ENCODE measurements around the gene KNCN.

Gene KNCN

DNA sequence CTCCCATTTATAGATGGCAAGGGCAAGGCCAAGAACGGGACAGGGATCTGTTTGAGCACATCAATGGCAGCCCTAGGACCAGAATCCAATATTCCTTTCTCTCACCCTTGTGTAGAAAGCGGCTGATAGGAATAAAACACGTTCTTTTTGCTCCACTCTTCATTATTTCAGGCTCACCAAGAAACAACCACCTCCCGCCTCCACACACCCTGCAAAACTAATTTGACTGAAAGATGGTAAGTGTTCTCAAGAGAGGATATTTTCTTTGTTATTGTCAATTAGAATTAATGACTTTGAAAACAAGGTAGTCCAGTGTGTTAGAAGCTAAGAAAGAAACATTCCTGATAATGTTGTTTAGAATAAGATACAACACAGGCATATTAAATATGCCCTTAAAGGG lies 11.9 kb upstream of the KNCN start:
- no peak for DNase-seq

DNA sequence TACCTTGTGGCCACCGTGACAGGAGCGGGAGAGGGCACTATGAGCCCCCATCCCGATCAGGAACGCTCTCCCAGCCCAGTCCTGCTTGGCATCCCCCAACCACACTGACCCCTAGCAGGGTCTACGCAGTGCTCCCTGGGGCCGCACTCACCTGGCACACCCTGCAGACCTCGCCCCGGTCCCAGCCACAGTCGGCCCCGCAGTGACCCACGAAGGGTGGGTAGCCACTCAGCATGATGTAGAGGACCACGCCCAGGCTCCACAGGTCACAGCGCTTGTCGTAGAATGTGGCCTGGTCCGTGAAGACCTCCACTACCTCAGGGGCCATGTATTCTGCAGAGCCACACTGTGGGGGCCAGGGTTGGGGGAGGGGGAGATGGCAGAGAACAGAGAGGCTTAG lies 11.1 kb upstream of the KNCN start:
- no peak for DNase-seq

DNA sequence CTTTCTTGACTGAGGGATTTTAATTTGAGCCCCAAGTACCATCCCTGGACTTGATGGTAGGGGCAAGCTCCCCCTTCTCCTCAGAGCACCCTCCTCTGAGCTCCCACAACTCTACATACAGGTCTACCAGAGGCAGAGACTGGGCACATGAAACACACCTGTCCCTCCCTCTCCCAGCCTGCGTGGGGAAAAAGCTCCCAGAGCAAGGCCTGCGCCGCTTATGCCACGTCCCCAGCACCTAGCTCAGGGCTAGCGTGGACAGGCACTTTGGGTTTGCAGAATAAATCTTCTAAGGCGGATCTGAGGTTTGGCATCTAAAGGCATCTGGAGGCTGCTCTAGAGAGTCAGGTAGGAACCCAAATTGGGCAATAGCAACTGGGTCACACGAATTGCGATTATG lies 7.5 kb upstream of the KNCN start:
- DNase-seq = no peak

DNA sequence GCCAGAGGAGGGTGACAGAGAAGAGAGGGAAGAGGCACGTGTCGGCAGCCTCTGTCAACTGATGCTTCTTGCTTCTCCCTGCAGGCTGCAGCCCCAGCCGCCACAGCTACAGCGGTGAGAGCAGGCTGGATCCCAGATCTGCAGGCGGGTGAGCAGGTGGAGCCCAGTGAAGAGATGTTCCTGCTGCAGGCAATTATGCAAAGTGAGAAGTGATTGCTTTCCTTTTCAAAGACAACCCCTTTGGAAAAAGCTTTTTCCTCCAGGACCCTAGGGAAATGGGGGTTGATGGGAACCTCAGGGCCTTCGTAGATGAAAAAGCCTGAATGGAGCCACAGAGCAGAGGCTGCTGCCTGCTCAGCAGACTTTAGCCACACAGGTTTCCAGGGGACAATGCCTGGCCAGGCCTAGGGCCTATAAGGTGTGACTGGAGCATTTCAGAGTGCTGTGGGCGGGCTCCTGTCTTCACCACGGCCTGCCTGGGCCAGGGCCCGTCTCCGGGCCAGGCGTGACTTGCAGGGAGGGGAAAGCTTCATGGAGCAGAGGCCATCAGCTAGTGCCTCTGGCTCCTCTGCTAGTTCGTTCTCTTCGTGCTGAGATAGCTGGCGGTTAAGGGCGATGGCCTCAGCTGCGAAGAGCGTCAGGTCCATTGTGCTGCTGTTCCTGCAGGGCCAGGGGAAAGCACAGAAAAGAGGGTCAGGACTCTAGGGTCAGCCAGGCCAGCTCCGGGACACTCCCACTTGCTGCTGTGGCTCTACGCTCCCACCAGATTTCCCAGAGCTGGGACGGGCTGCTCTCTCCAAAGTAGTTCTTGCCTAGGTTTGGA lies 6.9 kb upstream of the KNCN start:
- DNase-seq = no peak

DNA sequence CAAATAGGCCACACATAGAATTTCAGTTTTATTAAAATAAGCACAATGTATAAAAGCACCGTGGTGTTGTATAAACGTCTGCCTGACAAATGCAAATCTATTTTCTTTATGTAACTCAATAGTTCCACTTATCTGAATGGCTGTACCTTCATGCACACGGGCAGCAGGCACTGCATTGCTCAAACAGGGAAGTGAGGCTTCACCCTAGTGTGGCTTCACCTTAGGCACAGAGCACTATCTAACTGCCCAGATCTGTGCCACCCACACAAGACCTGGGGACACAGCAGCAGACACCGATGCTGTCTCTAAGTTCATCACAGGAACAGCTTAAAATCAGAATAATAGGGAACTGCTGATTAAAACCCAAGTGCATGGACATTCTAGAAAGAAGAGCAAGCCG lies 6.0 kb upstream of the KNCN start:
- no peak for DNase-seq

DNA sequence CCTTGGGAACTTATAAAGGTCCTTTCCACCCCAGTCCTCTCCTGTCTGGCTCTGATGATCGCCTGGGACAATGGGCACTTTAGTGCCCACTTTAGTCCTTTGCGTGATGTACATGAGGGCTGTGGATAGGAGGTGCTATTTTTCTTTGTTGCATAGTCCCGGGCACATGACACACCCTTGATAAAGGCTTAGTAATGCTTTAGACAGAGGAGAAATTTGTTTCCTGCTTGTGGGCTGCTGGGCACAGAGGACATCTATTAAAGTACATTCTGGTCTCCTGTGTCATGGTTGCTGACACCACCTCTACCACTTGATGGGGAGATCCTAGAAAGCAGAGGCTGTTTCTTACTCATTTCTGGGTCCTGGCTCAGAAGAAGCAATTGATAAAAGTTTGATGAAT lies 5.4 kb upstream of the KNCN start:
- DNase-seq = no peak

DNA sequence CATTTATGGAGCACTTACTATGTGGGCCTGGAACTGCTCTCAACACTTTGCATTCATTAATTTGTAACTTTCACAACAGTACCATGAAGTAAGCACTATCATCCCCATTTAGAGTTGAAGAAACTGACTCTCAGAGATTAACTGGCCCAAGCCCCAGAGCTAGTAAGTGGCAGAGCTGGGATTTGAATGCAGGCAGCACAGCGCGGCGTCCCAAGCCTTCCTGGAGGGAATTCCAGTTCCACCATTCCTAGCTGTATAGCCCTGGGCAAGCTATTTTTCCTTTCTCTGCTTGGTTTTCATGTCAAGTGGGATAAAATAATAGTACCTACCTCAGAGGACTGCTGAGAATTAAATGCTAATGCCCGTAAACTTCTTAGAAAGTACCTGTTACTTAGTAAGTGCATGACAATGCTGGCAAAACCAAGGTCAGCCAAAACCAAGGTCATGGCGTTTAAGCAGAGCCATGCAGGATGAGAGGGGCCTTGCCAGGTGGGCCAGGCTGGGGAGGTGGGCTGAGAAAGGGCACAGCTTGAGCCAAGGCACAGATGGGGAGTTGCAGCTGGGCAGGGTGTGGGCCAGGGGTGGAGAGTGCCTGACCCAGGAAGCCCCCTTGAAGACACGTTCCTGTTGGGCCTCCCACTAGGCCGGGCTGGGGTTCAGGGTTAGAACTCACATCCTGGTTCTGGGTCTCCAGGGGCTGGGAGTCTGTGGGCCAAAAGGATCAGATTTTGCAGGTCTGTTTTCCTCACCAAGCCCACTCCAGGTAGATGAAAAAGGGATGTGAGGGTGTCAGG lies 4.6 kb upstream of the KNCN start:
- DNase-seq = no peak

DNA sequence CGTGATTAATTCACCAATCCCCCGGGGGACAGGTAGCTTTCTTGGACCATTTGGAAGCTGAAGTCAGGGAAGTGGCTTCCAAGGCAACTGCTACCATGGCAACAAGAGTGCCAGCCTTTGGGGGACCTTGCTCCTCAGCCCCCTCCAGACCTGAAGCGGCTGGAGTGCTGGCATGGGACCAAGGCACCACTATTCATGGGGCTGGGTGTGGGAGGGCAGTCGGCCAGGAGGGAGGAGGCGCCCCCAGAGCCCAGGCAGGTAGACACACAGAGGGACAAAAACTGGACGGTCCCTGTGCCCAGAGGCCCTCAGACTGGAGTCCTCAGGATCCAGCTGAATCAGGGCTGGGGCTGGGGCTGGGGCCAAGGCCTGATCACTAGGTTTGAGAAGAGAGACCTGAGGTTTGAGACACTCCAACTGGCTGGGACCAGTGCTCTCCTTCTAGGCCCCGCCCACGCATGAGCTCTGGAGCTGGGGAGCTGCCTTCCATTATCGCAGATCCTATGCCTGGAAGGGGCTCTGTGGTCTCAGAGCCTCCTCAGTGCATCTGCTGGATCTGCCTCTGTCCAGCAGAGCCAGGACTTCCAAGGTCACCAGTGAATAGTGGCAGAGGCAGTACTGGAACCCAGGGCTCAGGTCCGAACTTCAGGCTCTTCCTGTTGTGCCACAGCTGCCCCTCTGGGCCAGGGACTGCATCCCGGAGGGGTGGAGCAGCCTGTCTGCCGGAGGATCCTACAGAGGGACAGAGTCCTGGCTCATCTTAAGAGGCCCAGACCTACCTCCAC lies 3.3 kb upstream of the KNCN start:
- peak; percentile 4 for DNase-seq

DNA sequence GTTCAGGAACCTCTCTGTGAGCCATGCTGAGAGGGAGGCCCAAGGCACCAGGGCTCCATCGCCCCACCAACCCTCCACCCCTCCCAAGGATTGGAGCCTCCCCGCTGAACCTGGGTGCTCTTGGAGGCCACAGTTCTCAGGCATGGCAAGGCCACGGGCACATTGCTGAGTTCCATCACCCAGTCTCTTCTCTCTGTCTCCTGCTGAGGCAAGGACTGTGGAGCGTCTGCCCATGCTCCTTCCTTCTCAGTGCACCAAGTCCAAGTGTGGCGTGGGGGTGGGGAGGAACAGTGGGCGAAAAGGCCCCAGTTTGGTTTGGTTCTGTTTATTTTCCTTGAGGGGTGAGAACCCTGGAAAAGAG lies 2.8 kb upstream of the KNCN start:
- DNase-seq = no peak

DNA sequence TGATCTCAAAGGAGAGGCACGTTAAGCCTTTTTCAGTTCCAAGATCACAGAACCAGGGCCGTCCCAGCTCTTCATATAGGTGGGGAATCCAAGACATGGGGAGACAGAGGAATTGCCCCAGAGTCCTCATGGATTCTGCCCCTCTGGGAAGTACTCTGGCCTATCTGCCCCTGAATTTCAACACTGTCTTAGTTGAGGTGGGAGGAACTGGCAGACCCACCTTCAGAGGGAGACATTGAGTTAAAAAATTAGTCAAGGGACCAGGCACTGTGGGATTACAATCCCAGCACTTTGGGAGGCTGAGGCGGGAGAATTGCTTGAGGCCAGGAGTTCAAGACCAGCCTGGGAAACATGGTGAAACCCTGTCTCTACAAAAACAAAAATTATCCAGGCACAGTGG lies 2.1 kb upstream of the KNCN start:
- DNase-seq = no peak

DNA sequence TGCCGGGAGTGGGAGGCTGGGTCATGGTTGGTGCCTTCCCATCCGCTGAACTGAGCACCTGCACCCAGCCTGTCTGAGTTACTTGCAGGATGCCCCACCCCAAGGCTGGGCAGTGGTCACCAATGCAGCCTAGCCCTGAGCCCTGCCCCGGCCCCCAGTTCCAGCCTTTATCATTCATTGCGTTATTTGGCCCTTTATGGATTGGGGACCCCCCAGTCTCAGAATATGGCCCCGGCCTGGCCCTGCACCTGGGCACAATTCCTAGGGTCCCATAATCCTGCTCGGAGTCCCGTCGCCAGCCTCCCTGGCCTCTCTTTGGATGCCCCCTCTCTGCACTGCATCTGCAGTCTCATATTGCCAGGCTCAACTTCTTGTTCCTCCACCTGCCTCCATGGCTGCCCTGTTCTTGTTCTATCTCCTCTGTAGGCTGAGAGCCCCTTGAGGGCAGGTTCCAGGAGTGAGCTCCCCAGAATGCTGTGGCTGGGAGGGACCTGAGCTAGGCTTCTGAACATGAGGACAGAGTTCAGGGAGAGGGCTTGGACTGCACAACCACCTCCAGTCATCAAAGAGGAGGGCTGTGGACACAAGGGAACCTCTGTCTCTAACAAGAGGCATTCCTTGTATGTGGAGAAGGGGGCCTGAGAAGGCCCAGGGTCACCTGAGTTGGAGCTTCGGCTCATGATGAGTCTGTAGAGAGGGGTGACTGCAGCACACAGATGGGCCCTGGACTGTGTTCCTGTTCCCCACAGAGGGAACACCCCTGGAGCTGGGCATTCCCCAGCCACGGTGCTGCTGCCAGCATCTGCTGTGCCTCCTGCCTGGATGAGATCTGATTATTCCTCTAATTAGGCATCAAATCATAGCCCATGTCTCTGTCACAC lies 1.1 kb upstream of the KNCN start:
- no peak for DNase-seq

DNA sequence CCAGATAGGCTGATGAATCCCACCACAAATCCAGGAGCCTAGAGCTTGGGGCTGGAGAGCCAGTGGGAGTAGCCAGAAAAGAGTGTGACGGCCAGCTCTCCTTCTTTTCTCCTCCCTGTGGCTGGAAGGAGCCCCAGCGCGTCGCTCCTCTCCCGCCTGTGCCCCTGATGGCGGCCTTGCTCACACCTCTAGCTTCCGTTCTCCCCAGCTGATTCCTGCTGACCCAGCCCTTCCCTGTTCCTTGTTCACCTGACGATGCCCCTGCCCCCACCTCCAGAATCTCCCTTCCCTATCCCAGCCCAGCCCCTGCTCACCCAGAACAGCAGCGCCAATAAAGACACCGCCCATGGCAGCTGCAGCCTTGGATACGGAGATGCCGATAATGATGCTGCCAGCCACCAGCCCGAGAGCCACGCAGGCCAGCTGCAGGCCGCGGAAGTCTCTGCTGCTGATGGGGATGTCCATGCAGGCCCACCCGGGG lies 656 bp downstream of the KNCN start:
- DNase-seq = no peak

DNA sequence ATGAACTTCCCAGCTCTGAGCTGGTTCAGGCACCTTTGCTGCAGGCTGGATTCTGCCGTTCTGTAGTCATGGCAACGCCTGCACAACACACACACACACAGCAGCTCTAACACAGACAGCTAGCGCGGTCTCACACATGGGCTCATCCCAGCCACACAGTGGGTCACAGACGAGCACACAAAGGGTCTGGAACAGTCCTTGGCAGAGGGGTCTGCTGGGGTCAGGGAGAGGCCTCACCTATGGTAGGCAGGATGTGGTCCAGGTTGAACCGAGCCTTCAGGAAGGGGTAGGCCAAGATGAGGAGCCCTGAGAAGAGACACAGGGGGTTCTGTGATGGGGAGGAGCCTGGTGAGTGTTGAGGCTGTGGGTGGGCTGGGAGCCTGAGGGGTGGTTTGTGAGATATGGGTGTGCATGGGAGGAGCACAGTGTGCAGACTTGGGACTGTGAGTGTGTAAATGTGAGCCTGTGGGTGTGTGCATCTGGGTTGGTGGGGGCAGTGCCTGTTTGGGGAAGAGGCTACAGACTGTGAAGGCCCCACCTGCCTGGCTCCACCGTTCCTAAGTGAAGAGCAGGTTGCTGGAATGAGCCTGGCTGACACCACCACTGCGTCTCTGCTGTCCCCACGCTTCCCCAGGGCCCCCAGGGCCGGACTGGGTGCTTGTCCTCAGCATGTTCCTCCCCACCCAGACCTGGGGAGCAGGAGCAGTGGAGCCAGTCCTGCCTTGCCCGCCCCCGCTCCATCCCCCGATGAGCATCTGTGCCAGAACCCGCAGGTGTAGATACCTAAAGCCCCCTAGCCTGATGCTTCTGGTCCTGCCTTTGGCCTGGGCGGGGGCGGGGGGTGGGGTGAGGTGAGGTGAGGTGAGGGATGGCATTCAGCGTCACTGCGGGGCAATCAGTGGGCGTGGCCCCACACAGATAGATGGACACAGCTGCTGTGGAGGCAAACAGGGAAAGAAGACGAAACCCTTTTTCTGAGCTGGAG lies 1.5 kb downstream of the KNCN start:
- peak; percentile 71 for DNase-seq

DNA sequence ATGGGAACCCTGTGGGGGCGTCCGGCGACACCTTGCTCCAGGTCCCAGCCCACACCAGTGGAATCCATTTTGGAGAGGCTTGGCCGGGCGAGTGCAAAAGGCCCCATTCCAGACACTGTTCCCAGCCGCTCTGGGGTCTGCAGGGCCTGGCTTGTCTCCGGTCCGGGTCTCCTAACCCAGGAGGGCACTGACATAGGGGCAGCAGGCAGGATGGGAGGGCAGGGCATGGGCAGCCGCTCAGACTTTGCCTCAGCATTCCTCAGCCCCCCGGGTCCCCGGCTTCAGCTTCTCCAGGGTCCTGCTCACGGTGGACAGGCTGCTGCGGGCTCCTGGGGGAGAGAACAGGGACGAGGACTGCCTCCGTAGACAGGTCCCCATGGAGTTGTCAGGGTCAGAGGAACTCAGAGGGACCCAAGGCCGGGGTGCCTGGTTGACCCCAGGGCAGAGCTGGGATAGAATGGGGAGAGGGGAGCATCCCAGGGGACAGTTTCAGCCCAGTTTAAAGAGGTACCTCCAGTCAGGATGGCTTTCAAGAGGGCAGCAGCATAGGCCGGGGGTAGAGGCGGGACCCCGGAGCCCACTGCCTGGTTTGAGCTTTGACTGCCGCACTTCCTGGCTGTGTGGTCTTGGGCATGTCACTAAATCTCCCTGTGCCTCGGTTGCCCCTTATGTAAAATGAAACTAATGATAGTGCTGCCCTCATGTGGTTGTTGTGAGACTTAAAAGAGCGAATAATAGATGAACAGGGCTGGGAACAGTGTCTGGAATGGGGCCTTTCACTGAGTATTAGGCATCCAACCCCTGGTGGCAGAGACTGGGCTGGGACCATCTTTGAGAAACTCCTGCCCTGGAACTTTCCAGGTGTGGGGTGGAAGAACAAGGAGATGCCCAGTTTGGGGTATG lies 3.7 kb downstream of the KNCN start:
- peak; percentile 40 for DNase-seq

DNA sequence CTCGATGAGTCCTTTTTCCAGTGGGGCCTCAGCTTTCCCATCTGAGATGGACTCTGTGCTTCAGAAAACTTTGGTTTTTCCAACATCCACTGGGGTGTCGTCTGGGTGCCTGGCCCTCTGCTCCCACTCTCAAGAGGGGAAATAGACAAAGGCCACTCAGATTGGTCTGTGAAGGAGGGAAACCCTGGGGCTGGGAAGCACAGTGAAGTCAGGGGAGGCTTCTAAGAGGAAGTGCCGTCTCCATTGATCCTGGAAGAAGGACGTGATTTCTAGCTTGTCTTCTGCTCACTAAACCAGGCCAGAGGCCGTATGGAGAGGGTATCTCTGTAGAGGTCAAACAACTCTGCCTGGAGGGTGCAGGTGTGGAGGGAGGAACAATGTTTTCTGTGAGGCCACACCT lies 5.2 kb downstream of the KNCN start:
- DNase-seq = no peak

DNA sequence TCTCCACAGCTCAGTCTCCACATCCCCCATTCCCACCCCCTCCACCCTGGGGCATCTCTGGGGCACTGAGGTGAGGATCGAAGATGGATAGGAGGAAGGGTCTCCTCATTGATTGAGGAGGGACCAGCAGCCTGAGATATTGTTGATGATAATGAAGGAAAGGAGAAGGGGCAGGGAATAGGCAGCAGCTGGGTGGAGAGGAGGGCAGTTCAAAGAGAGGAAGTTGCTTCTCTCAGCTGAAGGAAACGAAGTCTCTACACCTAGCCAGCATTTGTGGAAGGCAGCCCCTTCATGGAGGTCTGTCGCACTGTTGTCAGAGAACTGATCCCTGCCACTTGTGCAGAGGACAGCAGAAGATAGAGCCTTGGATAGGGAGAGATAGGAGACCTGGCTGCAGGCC lies 5.7 kb downstream of the KNCN start:
- DNase-seq = no peak

DNA sequence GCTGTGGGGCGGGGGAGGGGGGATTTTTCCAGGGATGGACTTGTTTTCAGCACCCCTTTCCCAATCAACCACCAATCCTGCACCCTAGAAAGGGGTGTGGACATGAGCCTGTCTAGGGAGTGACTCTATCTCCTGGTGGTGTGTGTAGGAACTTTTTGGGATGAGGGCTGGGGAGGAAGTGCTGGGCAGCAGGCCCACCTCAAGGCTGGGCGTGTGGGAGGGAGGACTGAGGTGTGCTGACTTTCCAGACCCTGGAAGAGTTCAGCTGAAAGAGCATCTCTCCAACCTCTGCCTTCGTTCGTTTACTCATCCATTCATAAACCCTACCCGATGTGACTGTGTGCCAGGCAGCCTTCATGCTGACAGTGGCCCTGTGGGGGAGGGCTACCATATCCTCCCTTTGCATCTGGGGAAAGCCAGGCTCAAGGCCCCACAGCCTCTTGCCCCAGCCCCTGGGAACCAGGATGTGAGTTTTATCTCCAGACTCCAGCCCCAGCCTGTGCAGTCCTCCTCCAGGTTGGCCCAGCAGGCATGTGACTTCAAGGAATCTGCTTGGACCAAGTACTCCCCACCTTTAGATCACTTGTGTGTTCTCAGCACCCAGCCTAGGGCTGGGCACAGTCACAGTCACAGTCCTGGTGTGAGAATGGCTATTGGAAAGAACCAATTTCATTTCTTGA lies 6.7 kb downstream of the KNCN start:
- no peak for DNase-seq

DNA sequence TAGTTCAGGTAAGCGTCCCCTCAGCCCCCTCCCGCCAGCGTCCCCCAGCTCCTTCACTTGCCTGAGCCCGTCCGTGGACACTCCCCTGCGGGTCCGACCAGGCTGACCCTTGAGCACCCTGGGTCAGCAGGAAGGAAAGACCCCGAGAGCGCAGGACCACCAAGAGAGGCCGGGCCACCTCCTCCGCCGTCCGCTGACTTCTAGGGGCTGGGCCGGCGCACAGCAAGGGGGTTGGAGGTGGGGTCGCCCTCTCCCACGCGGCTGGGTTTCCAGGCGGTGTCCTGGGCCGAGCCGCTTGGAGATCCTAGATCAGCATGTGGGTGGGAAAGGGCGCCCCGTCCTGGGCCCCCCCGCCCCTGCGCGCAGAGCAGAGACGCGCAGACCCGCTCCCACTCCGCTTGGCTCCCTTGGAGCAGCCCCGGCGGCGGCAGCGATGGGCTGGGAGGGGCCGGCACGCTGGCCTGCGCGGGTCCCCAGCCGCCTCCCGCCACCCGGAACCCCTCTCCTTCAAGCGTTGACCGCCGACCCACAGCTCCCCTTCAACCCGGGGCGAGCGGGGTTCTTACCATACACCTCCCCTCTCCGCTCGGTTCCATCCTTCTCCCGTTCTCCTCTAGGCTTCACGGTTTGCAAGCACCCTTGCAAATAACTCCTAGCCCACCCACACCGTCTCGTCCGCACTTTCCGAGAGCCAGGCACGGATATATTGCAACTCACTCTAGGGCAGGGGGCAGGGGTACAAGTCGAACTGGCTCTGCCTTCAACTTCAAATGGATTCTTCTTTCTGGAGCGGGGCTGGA lies 7.5 kb downstream of the KNCN start:
- no peak for DNase-seq

DNA sequence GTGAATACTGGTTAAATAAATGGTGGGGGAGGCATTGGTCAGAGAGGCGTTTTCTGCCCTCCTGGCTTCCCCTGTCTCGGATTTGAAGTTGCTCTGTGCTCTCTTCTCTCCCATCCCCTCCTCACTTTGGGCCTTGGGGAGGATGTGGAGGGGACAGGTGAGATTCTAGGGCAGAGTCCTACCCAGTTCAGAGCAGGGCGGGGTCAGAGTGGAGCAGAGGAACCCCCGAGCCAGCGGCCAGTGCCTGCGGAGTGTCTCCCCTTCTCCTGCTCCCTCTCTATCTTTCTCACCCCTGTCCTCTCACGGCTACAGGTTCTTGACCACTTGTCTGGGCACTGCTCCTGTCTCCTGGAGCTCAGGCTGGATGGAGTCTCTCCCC lies 8.1 kb downstream of the KNCN start:
- no peak for DNase-seq

All from NCI-H774 (cell line).